GM23338 (cell line): ENCODE measurements around the gene NOX5. TPM values are rescaled to one million over a fixed set of nuclear protein-coding genes. Genes with fewer than 3 reads are reported as not detected.

Source experiments
- ATAC-seq: fragments of 200-7000 bp; cut with Tn5 transposase; 3 replicates; pipeline ENCODE4 v1.9.1; 2020
- DNase-seq: peaks from one replicate; pipeline ENCODE4 v3.0.0-alpha.2; 2015; ENCODE audit warnings: low spot score
- H2AFZ ChIP-seq: fragments of 200-600 bp; sonication (generic); 2 replicates; pipeline ENCODE4 v1.8.0; 2016; ENCODE audit warnings: antibody characterized with exemption, mild to moderate bottlenecking, moderate library complexity
- H3F3A ChIP-seq: fragments of 200-600 bp; sonication (generic); replicated peaks from 2 replicates; pipeline ENCODE4 v1.8.0; 2017; ENCODE audit warnings: antibody characterized with exemption, mixed run types, low read depth
- H3K27ac ChIP-seq: fragments of 200-600 bp; sonication (generic); 2 replicates; pipeline ENCODE4 v1.6.1; 2016; ENCODE audit warnings: low read depth
- H3K27me3 ChIP-seq: fragments of 200-600 bp; sonication (generic); 2 replicates; pipeline ENCODE4 v1.8.0; 2016; ENCODE audit warnings: mild to moderate bottlenecking, mixed run types, moderate library complexity; ENCODE audit not compliant: insufficient read depth
- H3K36me3 ChIP-seq: fragments of 200-600 bp; sonication (generic); 2 replicates; pipeline ENCODE4 v1.8.0; 2016; ENCODE audit warnings: mild to moderate bottlenecking; ENCODE audit not compliant: insufficient read depth
- H3K4me1 ChIP-seq: fragments of 200-600 bp; sonication (generic); 2 replicates; pipeline ENCODE4 v1.8.0; 2016; ENCODE audit warnings: mild to moderate bottlenecking, moderate library complexity; ENCODE audit not compliant: insufficient read depth
- H3K4me2 ChIP-seq: fragments of 200-600 bp; sonication (generic); 2 replicates; pipeline ENCODE4 v1.7.1; 2017; ENCODE audit warnings: mixed run types
- H3K4me3 ChIP-seq: fragments of 200-600 bp; sonication (generic); 2 replicates; pipeline ENCODE4 v1.6.1; 2016; ENCODE audit warnings: mixed run types
- H3K79me2 ChIP-seq: fragments of 200-600 bp; sonication (generic); replicated peaks from 2 replicates; pipeline ENCODE4 v1.8.0; 2017; ENCODE audit warnings: mild to moderate bottlenecking; ENCODE audit not compliant: insufficient read depth
- H3K9me2 ChIP-seq: fragments of 200-600 bp; sonication (generic); 2 replicates; pipeline ENCODE4 v1.8.0; 2017; ENCODE audit not compliant: insufficient read depth
- H4K20me1 ChIP-seq: fragments of 200-600 bp; sonication (generic); replicated peaks from 2 replicates; pipeline ENCODE4 v1.8.0; 2017; ENCODE audit warnings: mild to moderate bottlenecking; ENCODE audit not compliant: insufficient read depth
- H3K27ac Mint-ChIP-seq: 2 replicates; pipeline ENCODE4 v1.8.0; 2020; ENCODE audit warnings: inconsistent platforms, mild to moderate bottlenecking, moderate library complexity, mixed read lengths
- H3K27me3 Mint-ChIP-seq: 3 replicates; pipeline ENCODE4 v1.8.0; 2022; ENCODE audit warnings: low read depth, mild to moderate bottlenecking, moderate library complexity, mixed read lengths, inconsistent platforms; ENCODE audit not compliant: insufficient read depth, poor library complexity
- H3K36me3 Mint-ChIP-seq: 3 replicates; pipeline ENCODE4 v1.8.0; 2021; ENCODE audit warnings: low read depth, mild to moderate bottlenecking, inconsistent platforms, moderate library complexity, mixed read lengths
- H3K4me1 Mint-ChIP-seq: 3 replicates; pipeline ENCODE4 v1.8.0; 2020; ENCODE audit warnings: mild to moderate bottlenecking, inconsistent platforms, mixed read lengths
- H3K4me3 Mint-ChIP-seq: 3 replicates; pipeline ENCODE4 v1.8.0; 2021; ENCODE audit warnings: moderate library complexity, mild to moderate bottlenecking, inconsistent platforms, mixed read lengths
- H3K9me3 Mint-ChIP-seq: 3 replicates; pipeline ENCODE4 v1.8.0; 2020; ENCODE audit warnings: moderate library complexity, mild to moderate bottlenecking, inconsistent platforms, mixed read lengths
- CREB1 ChIP-seq: fragments of 250-450 bp; sonication (Bioruptor Pico); IDR thresholded peaks from 2 replicates; pipeline ENCODE4 v1.5.0; 2020; ENCODE audit warnings: low read depth, mild to moderate bottlenecking, moderate library complexity
- ETS1 ChIP-seq: IDR thresholded peaks from 2 replicates; pipeline ENCODE4 v1.6.1; 2016; ENCODE audit warnings: antibody characterized with exemption
- EZH2 ChIP-seq: fragments of 200-600 bp; sonication (generic); IDR thresholded peaks from one replicate; pipeline ENCODE4 v1.8.0; 2017; ENCODE audit warnings: antibody characterized with exemption, mild to moderate bottlenecking, low read depth; ENCODE audit not compliant: unreplicated experiment
- EZH2phosphoT487 ChIP-seq: fragments of 200-600 bp; sonication (generic); IDR thresholded peaks from one replicate; pipeline ENCODE4 v1.8.1; 2018; ENCODE audit warnings: antibody characterized with exemption; ENCODE audit not compliant: unreplicated experiment
- JUNB ChIP-seq: IDR thresholded peaks from one replicate; pipeline ENCODE4 v1.6.1; 2016; ENCODE audit warnings: antibody characterized with exemption; ENCODE audit not compliant: unreplicated experiment
- NANOG ChIP-seq: IDR thresholded peaks from 2 replicates; pipeline ENCODE4 v1.6.1; 2016; ENCODE audit warnings: antibody characterized with exemption, borderline replicate concordance
- POLR2AphosphoS5 ChIP-seq: IDR thresholded peaks from 2 replicates; pipeline ENCODE4 v1.6.1; 2016; ENCODE audit warnings: antibody characterized with exemption, low read depth
- REST ChIP-seq: IDR thresholded peaks from one replicate; pipeline ENCODE4 v1.6.1; 2018; ENCODE audit warnings: antibody characterized with exemption; ENCODE audit not compliant: unreplicated experiment
- STAT1 ChIP-seq: IDR thresholded peaks from one replicate; pipeline ENCODE4 v1.6.1; 2016; ENCODE audit warnings: antibody characterized with exemption; ENCODE audit not compliant: unreplicated experiment
- ZNF114 ChIP-seq: fragments of 250-450 bp; sonication (Bioruptor Pico); IDR thresholded peaks from 2 replicates; pipeline ENCODE4 v1.5.0; 2020; ENCODE audit warnings: mild to moderate bottlenecking, moderate library complexity
- ZNF331 ChIP-seq: fragments of 250-450 bp; sonication (Bioruptor Pico); IDR thresholded peaks from 2 replicates; pipeline ENCODE4 v1.5.0; 2020; ENCODE audit warnings: low read depth, mild to moderate bottlenecking, moderate library complexity
- polyA plus RNA-seq: library from polyadenylated mRNA; unstranded; fragments of >200 nt; fragmentation: Nextera tagmentation; extraction: Ambion mirVana; gene quantifications from 2 replicates; pipeline ENCODE4 v1.2.1, GENCODE V29; 2016
- total RNA-seq: library from RNA; depleted of rRNA; stranded (reverse); fragments of >200 nt; shearing (Covaris generic); gene quantifications from 2 replicates; pipeline ENCODE4 v1.2.3, GENCODE V29; 2014
- TF ChIP-seq, protein P1 (sequence below), 2 experiments: fragments of 200-600 bp in 1 of 2; sonication (generic) in 1 of 2; conservative IDR thresholded peaks; 2 replicates each; pipeline versions ENCODE4 v1.5.1 to v1.6.1; 2016 to 2017; ENCODE audit warnings: antibody characterized with exemption in 2 of 2, low read depth in 2 of 2, mild to moderate bottlenecking in 2 of 2, moderate library complexity in 1 of 2
- TF ChIP-seq, protein P2 (sequence below): fragments of 250-450 bp; sonication (Bioruptor Pico); IDR thresholded peaks from 2 replicates; pipeline ENCODE4 v1.5.0; 2020; ENCODE audit warnings: mild to moderate bottlenecking, moderate library complexity

Gene NOX5
- total and polyA plus RNA-seq, 2 experiments from 2014 or later: 0.03 TPM; not detected in 1

GRCh38 chr15:68972201-68973065, 42.1 kb upstream of the NOX5 start:
- H3K79me2 ChIP-seq: no peaks in the 10 kb centered on the region
- no peaks in the 10 kb centered on the region for H3K4me1 ChIP-seq
- H3K4me1 Mint-ChIP-seq: no peaks in the 10 kb centered on the region
- peaks cover 10% of the 10 kb centered on the region; the same call in 2 of the 3 replicates for H3K36me3 Mint-ChIP-seq
- H3K4me3 Mint-ChIP-seq: no peak overlapping the region
- no peak overlapping the region for H3K27ac ChIP-seq
- H3K27ac Mint-ChIP-seq: no peak overlapping the region
- no peak overlapping the region for H3K4me3 ChIP-seq
- TF ChIP-seq ZNF114 (no peak), EZH2phosphoT487 (no peak), POLR2AphosphoS5 (no peak), JUNB (no peak), NANOG (no peak), STAT1 (no peak), REST (no peak), CREB1 (CRISPR knock-in tag) (no peak), EZH2 (no peak), ZNF331 (no peak), ETS1 (no peak)
- TF ChIP-seq, protein P1, sequence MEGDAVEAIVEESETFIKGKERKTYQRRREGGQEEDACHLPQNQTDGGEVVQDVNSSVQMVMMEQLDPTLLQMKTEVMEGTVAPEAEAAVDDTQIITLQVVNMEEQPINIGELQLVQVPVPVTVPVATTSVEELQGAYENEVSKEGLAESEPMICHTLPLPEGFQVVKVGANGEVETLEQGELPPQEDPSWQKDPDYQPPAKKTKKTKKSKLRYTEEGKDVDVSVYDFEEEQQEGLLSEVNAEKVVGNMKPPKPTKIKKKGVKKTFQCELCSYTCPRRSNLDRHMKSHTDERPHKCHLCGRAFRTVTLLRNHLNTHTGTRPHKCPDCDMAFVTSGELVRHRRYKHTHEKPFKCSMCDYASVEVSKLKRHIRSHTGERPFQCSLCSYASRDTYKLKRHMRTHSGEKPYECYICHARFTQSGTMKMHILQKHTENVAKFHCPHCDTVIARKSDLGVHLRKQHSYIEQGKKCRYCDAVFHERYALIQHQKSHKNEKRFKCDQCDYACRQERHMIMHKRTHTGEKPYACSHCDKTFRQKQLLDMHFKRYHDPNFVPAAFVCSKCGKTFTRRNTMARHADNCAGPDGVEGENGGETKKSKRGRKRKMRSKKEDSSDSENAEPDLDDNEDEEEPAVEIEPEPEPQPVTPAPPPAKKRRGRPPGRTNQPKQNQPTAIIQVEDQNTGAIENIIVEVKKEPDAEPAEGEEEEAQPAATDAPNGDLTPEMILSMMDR (conservative IDR thresholded peaks at IDR 0.05; ENCODE audit: low read depth in 2 of 2): no peak
- TF ChIP-seq, protein P2, sequence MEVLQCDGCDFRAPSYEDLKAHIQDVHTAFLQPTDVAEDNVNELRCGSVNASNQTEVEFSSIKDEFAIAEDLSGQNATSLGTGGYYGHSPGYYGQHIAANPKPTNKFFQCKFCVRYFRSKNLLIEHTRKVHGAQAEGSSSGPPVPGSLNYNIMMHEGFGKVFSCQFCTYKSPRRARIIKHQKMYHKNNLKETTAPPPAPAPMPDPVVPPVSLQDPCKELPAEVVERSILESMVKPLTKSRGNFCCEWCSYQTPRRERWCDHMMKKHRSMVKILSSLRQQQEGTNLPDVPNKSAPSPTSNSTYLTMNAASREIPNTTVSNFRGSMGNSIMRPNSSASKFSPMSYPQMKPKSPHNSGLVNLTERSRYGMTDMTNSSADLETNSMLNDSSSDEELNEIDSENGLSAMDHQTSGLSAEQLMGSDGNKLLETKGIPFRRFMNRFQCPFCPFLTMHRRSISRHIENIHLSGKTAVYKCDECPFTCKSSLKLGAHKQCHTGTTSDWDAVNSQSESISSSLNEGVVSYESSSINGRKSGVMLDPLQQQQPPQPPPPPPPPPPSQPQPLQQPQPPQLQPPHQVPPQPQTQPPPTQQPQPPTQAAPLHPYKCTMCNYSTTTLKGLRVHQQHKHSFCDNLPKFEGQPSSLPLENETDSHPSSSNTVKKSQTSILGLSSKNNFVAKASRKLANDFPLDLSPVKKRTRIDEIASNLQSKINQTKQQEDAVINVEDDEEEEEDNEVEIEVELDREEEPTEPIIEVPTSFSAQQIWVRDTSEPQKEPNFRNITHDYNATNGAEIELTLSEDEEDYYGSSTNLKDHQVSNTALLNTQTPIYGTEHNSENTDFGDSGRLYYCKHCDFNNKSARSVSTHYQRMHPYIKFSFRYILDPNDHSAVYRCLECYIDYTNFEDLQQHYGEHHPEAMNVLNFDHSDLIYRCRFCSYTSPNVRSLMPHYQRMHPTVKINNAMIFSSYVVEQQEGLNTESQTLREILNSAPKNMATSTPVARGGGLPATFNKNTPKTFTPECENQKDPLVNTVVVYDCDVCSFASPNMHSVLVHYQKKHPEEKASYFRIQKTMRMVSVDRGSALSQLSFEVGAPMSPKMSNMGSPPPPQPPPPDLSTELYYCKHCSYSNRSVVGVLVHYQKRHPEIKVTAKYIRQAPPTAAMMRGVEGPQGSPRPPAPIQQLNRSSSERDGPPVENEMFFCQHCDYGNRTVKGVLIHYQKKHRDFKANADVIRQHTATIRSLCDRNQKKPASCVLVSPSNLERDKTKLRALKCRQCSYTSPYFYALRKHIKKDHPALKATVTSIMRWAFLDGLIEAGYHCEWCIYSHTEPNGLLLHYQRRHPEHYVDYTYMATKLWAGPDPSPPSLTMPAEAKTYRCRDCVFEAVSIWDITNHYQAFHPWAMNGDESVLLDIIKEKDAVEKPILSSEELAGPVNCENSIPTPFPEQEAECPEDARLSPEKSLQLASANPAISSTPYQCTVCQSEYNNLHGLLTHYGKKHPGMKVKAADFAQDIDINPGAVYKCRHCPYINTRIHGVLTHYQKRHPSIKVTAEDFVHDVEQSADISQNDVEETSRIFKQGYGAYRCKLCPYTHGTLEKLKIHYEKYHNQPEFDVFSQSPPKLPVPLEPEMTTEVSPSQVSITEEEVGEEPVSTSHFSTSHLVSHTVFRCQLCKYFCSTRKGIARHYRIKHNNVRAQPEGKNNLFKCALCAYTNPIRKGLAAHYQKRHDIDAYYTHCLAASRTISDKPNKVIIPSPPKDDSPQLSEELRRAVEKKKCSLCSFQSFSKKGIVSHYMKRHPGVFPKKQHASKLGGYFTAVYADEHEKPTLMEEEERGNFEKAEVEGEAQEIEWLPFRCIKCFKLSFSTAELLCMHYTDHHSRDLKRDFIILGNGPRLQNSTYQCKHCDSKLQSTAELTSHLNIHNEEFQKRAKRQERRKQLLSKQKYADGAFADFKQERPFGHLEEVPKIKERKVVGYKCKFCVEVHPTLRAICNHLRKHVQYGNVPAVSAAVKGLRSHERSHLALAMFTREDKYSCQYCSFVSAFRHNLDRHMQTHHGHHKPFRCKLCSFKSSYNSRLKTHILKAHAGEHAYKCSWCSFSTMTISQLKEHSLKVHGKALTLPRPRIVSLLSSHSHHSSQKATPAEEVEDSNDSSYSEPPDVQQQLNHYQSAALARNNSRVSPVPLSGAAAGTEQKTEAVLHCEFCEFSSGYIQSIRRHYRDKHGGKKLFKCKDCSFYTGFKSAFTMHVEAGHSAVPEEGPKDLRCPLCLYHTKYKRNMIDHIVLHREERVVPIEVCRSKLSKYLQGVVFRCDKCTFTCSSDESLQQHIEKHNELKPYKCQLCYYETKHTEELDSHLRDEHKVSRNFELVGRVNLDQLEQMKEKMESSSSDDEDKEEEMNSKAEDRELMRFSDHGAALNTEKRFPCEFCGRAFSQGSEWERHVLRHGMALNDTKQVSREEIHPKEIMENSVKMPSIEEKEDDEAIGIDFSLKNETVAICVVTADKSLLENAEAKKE (CRISPR knock-in tag): no peak
- peak overlapping the region; percentile 43; the same call in 1 of the 2 replicates for H2AFZ ChIP-seq
- H3F3A ChIP-seq: no peaks in the 10 kb centered on the region
- H4K20me1 ChIP-seq: no peaks in the 10 kb centered on the region
- H3K27me3 ChIP-seq: no peaks in the 10 kb centered on the region
- peaks cover 32% of the 10 kb centered on the region for H3K9me3 Mint-ChIP-seq
- peaks cover 5% of the 10 kb centered on the region for H3K27me3 Mint-ChIP-seq
- ATAC-seq (no peak), DNase-seq (no peak)
- H3K9me2 ChIP-seq: 0 out of 2 replicates have a peak, but pooled peaks cover 5% of the 10 kb centered on the region
- no peak overlapping the region for H3K4me2 ChIP-seq
- peaks cover 2% of the 10 kb centered on the region; the same call in 1 of the 2 replicates for H3K36me3 ChIP-seq
